GM23338 (cell line): ENCODE data around the gene GADL1. TPM values are rescaled to one million over a fixed set of nuclear protein-coding genes. Genes with fewer than 3 reads are reported as not detected.

ENCODE experiments used
- ATAC-seq: fragments of 200-7000 bp; cut with Tn5 transposase; 3 replicates; pipeline ENCODE4 v1.9.1; 2020
- DNase-seq: peaks from one replicate; pipeline ENCODE4 v3.0.0-alpha.2; 2015; ENCODE audit warnings: low spot score
- H2AFZ ChIP-seq: fragments of 200-600 bp; sonication (generic); 2 replicates; pipeline ENCODE4 v1.8.0; 2016; ENCODE audit warnings: antibody characterized with exemption, mild to moderate bottlenecking, moderate library complexity
- H3F3A ChIP-seq: fragments of 200-600 bp; sonication (generic); replicated peaks from 2 replicates; pipeline ENCODE4 v1.8.0; 2017; ENCODE audit warnings: antibody characterized with exemption, mixed run types, low read depth
- H3K27ac ChIP-seq: fragments of 200-600 bp; sonication (generic); 2 replicates; pipeline ENCODE4 v1.6.1; 2016; ENCODE audit warnings: low read depth
- H3K27me3 ChIP-seq: fragments of 200-600 bp; sonication (generic); 2 replicates; pipeline ENCODE4 v1.8.0; 2016; ENCODE audit warnings: mild to moderate bottlenecking, mixed run types, moderate library complexity; ENCODE audit not compliant: insufficient read depth
- H3K36me3 ChIP-seq: fragments of 200-600 bp; sonication (generic); 2 replicates; pipeline ENCODE4 v1.8.0; 2016; ENCODE audit warnings: mild to moderate bottlenecking; ENCODE audit not compliant: insufficient read depth
- H3K4me1 ChIP-seq: fragments of 200-600 bp; sonication (generic); 2 replicates; pipeline ENCODE4 v1.8.0; 2016; ENCODE audit warnings: mild to moderate bottlenecking, moderate library complexity; ENCODE audit not compliant: insufficient read depth
- H3K4me2 ChIP-seq: fragments of 200-600 bp; sonication (generic); 2 replicates; pipeline ENCODE4 v1.7.1; 2017; ENCODE audit warnings: mixed run types
- H3K4me3 ChIP-seq: fragments of 200-600 bp; sonication (generic); 2 replicates; pipeline ENCODE4 v1.6.1; 2016; ENCODE audit warnings: mixed run types
- H3K79me2 ChIP-seq: fragments of 200-600 bp; sonication (generic); replicated peaks from 2 replicates; pipeline ENCODE4 v1.8.0; 2017; ENCODE audit warnings: mild to moderate bottlenecking; ENCODE audit not compliant: insufficient read depth
- H3K9me2 ChIP-seq: fragments of 200-600 bp; sonication (generic); 2 replicates; pipeline ENCODE4 v1.8.0; 2017; ENCODE audit not compliant: insufficient read depth
- H4K20me1 ChIP-seq: fragments of 200-600 bp; sonication (generic); replicated peaks from 2 replicates; pipeline ENCODE4 v1.8.0; 2017; ENCODE audit warnings: mild to moderate bottlenecking; ENCODE audit not compliant: insufficient read depth
- H3K27ac Mint-ChIP-seq: 2 replicates; pipeline ENCODE4 v1.8.0; 2020; ENCODE audit warnings: inconsistent platforms, mild to moderate bottlenecking, moderate library complexity, mixed read lengths
- H3K27me3 Mint-ChIP-seq: 3 replicates; pipeline ENCODE4 v1.8.0; 2022; ENCODE audit warnings: low read depth, mild to moderate bottlenecking, moderate library complexity, mixed read lengths, inconsistent platforms; ENCODE audit not compliant: insufficient read depth, poor library complexity
- H3K36me3 Mint-ChIP-seq: 3 replicates; pipeline ENCODE4 v1.8.0; 2021; ENCODE audit warnings: low read depth, mild to moderate bottlenecking, inconsistent platforms, moderate library complexity, mixed read lengths
- H3K4me1 Mint-ChIP-seq: 3 replicates; pipeline ENCODE4 v1.8.0; 2020; ENCODE audit warnings: mild to moderate bottlenecking, inconsistent platforms, mixed read lengths
- H3K4me3 Mint-ChIP-seq: 3 replicates; pipeline ENCODE4 v1.8.0; 2021; ENCODE audit warnings: moderate library complexity, mild to moderate bottlenecking, inconsistent platforms, mixed read lengths
- H3K9me3 Mint-ChIP-seq: 3 replicates; pipeline ENCODE4 v1.8.0; 2020; ENCODE audit warnings: moderate library complexity, mild to moderate bottlenecking, inconsistent platforms, mixed read lengths
- CREB1 ChIP-seq: fragments of 250-450 bp; sonication (Bioruptor Pico); IDR thresholded peaks from 2 replicates; pipeline ENCODE4 v1.5.0; 2020; ENCODE audit warnings: low read depth, mild to moderate bottlenecking, moderate library complexity
- EZH2 ChIP-seq: fragments of 200-600 bp; sonication (generic); IDR thresholded peaks from one replicate; pipeline ENCODE4 v1.8.0; 2017; ENCODE audit warnings: antibody characterized with exemption, mild to moderate bottlenecking, low read depth; ENCODE audit not compliant: unreplicated experiment
- EZH2phosphoT487 ChIP-seq: fragments of 200-600 bp; sonication (generic); IDR thresholded peaks from one replicate; pipeline ENCODE4 v1.8.1; 2018; ENCODE audit warnings: antibody characterized with exemption; ENCODE audit not compliant: unreplicated experiment
- POLR2AphosphoS5 ChIP-seq: IDR thresholded peaks from 2 replicates; pipeline ENCODE4 v1.6.1; 2016; ENCODE audit warnings: antibody characterized with exemption, low read depth
- STAT1 ChIP-seq: IDR thresholded peaks from one replicate; pipeline ENCODE4 v1.6.1; 2016; ENCODE audit warnings: antibody characterized with exemption; ENCODE audit not compliant: unreplicated experiment
- ZNF114 ChIP-seq: fragments of 250-450 bp; sonication (Bioruptor Pico); IDR thresholded peaks from 2 replicates; pipeline ENCODE4 v1.5.0; 2020; ENCODE audit warnings: mild to moderate bottlenecking, moderate library complexity
- ZNF331 ChIP-seq: fragments of 250-450 bp; sonication (Bioruptor Pico); IDR thresholded peaks from 2 replicates; pipeline ENCODE4 v1.5.0; 2020; ENCODE audit warnings: low read depth, mild to moderate bottlenecking, moderate library complexity
- polyA plus RNA-seq: library from polyadenylated mRNA; unstranded; fragments of >200 nt; fragmentation: Nextera tagmentation; extraction: Ambion mirVana; gene quantifications from 2 replicates; pipeline ENCODE4 v1.2.1, GENCODE V29; 2016
- total RNA-seq: library from RNA; depleted of rRNA; stranded (reverse); fragments of >200 nt; shearing (Covaris generic); gene quantifications from 2 replicates; pipeline ENCODE4 v1.2.3, GENCODE V29; 2014
- TF ChIP-seq, protein P1 (sequence below): IDR thresholded peaks from 2 replicates; pipeline ENCODE4 v1.6.1; 2016; ENCODE audit warnings: antibody characterized with exemption
- TF ChIP-seq, protein P2 (sequence below), 2 experiments: fragments of 200-600 bp in 1 of 2; sonication (generic) in 1 of 2; conservative IDR thresholded peaks; 2 replicates each; pipeline versions ENCODE4 v1.5.1 to v1.6.1; 2016 to 2017; ENCODE audit warnings: antibody characterized with exemption in 2 of 2, low read depth in 2 of 2, mild to moderate bottlenecking in 2 of 2, moderate library complexity in 1 of 2

GADL1 gene
- total and polyA plus RNA-seq, 2 experiments from 2014 or later: 0.35 to 0.50 TPM

DNA sequence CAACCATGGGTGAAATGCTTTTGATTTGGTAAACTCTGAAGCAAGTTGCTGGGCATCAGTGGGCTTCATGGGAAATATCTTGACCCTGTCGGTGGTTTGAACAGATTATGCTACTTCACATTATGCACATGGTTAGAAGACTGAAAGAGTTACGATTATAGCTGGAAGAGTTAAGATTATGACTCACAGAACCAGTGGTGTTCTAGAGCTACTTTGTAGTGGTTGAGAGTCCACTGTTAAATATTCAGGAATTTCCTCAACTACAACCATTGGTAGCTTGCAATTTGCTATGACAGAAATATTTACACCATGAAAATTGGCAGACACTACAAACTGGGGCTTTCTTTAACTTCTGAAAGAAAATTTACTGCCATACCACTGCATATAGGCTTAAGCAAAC is 99.3 kb downstream of the GADL1 start (continued):
- TF ChIP-seq, protein P1, sequence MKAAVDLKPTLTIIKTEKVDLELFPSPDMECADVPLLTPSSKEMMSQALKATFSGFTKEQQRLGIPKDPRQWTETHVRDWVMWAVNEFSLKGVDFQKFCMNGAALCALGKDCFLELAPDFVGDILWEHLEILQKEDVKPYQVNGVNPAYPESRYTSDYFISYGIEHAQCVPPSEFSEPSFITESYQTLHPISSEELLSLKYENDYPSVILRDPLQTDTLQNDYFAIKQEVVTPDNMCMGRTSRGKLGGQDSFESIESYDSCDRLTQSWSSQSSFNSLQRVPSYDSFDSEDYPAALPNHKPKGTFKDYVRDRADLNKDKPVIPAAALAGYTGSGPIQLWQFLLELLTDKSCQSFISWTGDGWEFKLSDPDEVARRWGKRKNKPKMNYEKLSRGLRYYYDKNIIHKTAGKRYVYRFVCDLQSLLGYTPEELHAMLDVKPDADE: no peak
- TF ChIP-seq EZH2phosphoT487: no peak
- no peak for TF ChIP-seq STAT1
- TF ChIP-seq ZNF331 (CRISPR knock-in tag): no peak

DNA sequence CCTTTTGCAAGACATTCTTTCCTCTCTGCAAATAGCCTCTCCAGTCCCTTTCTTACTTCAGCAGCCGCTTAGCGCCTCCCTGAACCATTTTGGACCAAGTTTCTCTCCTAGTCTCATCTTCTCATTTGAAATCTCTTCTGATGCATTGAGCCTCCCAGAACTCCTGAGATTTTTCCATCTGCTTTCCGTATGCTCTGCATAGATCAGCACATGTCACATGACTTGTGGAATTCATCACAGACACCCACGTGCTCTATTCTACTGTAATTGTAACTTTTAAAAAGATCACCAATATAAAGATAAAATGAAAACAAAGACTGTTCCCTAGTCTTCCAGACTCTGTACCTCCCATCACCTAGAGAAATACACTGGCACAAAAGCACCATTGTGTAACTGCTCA is 100.7 kb downstream of the GADL1 start:
- no peak overlapping the region for H3K4me2 ChIP-seq
- TF ChIP-seq ZNF114 (CRISPR knock-in tag) (no peak), EZH2 (no peak)
- H3K27ac Mint-ChIP-seq: no peak overlapping the region

DNA sequence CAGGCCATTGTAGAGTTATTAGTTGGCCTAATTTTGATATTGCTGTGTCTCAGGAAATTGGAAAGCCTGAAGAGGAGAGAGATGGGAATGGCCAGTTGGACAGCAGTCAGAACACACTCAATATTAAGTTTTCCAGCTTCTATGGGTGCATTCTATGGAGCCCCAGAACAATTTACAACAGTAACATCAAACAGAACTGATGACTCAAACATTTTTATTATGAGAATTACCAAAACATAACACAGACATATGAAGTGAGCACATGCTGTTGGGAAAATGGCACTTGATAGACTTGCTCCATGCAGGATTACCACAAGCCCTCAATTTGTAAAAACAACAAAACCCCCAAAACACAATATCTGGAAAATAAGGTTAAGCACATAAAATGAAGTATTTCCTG is 104.3 kb downstream of the GADL1 start:
- Histone ChIP-seq H3K27me3 (no peaks in the 10 kb centered on the region), H4K20me1 (no peaks in the 10 kb centered on the region), H3K4me3 (no peak overlapping the region), H3K4me1 (no peaks in the 10 kb centered on the region), H3K27ac (no peak overlapping the region), H3K4me2 (no peak overlapping the region), H3K79me2 (no peaks in the 10 kb centered on the region), H2AFZ (no peak overlapping the region), H3F3A (no peaks in the 10 kb centered on the region), H3K36me3 (no peaks in the 10 kb centered on the region), H3K9me2 (peaks cover 6% of the 10 kb centered on the region; the same call in 1 of the 2 replicates)
- Mint-ChIP-seq H3K27ac (no peak overlapping the region), H3K27me3 (peaks cover 2% of the 10 kb centered on the region), H3K9me3 (no peaks in the 10 kb centered on the region), H3K36me3 (no peaks in the 10 kb centered on the region), H3K4me1 (no peaks in the 10 kb centered on the region), H3K4me3 (no peak overlapping the region)
- DNase-seq: no peak
- no peak for TF ChIP-seq POLR2AphosphoS5
- no peak for TF ChIP-seq CREB1 (CRISPR knock-in tag)
- TF ChIP-seq, protein P2, sequence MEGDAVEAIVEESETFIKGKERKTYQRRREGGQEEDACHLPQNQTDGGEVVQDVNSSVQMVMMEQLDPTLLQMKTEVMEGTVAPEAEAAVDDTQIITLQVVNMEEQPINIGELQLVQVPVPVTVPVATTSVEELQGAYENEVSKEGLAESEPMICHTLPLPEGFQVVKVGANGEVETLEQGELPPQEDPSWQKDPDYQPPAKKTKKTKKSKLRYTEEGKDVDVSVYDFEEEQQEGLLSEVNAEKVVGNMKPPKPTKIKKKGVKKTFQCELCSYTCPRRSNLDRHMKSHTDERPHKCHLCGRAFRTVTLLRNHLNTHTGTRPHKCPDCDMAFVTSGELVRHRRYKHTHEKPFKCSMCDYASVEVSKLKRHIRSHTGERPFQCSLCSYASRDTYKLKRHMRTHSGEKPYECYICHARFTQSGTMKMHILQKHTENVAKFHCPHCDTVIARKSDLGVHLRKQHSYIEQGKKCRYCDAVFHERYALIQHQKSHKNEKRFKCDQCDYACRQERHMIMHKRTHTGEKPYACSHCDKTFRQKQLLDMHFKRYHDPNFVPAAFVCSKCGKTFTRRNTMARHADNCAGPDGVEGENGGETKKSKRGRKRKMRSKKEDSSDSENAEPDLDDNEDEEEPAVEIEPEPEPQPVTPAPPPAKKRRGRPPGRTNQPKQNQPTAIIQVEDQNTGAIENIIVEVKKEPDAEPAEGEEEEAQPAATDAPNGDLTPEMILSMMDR (conservative IDR thresholded peaks at IDR 0.05; ENCODE audit: low read depth in 2 of 2): no peak
- no peak for TF ChIP-seq EZH2
- no peak for ATAC-seq

More for the DNA sequence above, 100.7 kb downstream of the GADL1 start:
- Histone ChIP-seq H3K4me1 (no peaks in the 10 kb centered on the region), H3K79me2 (no peaks in the 10 kb centered on the region), H3K27ac (no peak overlapping the region), H4K20me1 (no peaks in the 10 kb centered on the region), H3F3A (no peaks in the 10 kb centered on the region), H3K27me3 (no peaks in the 10 kb centered on the region), H3K4me3 (no peak overlapping the region), H3K9me2 (peaks cover 11% of the 10 kb centered on the region; the same call in 1 of the 2 replicates), H2AFZ (no peak overlapping the region), H3K36me3 (no peaks in the 10 kb centered on the region)
- no peaks in the 10 kb centered on the region for H3K4me1 Mint-ChIP-seq
- no peaks in the 10 kb centered on the region for H3K9me3 Mint-ChIP-seq
- H3K4me3 Mint-ChIP-seq: no peak overlapping the region
- ATAC-seq (no peak), DNase-seq (no peak)
- no peaks in the 10 kb centered on the region for H3K36me3 Mint-ChIP-seq
- H3K27me3 Mint-ChIP-seq: peaks cover 2% of the 10 kb centered on the region
